ENCODE measurements around the gene SZRD1.

Gene SZRD1

DNA sequence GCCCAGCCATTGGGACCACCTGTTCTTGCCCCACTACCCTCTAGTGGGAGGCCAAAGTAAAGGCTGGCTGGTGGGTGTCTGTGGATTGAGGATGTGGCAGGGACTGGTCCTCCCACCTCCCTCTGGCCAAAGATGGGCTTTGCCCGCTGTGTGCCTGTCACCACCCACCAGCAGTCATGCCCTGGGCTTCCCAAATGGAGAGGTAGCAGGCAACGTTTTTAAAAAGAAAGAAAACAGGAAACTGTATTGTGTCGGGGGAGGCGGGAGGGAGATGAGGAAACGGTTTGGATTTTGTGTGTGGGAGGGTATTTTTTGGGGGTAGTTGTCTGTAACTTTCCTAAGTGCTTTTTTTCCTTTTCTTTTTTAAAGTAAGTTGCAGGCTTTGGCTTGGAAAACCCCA lies 30.1 kb downstream of the SZRD1 start:
- no peak for DNase-seq

DNA sequence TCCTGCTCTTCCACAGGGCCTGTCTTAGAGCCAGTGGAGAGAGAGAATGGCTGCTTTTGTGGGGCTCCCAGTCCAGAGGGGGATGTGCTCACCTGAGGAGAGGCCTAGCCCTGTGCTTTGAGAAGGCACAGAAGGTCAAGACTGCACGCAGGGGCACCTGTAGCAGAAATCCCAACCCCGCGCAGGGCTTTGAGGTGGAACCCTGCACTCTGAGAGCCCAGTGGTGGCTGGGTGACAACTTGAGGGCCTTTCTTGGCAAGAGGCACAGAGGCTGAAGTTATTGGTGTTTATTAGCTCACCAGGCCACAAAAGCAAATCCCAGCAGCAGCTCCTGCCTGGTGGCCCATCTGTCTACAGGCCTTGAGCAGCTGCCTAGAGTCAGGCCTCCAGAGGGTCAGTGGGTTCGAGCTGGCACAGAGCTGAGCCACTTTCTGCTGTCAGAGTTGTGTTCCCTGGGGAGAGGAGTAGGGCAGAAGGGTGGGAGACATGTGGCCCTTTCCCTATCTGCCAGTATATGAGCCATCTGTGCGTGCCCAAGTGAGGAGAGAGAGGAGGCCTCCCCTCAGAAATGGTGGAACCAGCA lies 31.4 kb downstream of the SZRD1 start:
- no peak for DNase-seq

DNA sequence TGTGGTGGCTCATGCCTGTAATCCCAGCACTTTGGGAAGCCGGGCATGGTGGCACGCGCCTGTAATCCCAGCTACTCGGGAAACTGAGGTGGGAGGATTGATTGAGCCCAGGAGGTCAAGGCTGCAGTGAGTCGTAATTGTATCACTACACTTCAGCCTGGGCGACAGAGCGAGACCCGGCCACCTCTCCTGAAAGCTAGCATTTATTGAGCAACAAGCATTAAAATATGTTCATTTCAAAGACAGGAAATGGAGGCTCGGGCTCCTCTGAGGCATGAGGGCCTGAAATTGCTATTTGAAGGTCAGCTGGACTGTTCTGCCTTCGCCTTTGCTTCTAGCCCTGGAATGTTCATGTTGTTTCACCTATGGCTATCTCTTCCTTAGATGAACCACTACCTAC lies 35.7 kb downstream of the SZRD1 start:
- no peak for DNase-seq

DNA sequence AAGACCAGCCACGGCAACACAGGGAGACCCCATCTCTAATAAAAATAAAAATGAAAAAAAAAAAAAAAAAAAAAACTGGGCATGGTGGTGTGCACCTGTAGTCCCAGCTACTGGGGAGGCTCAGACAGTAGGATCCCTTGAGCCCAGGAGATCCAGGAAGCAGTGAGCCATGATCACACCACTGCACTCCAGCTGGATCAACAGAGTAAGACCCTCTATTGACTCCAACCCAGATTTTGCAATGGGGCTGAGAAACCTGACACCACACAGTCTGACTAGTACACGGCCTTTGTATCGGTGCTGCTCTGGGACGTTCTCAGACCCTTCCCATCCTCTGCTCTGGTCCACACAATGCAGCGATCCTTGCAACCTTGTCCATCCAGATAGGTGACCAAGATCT lies 38.4 kb downstream of the SZRD1 start:
- DNase-seq, result no peak

DNA sequence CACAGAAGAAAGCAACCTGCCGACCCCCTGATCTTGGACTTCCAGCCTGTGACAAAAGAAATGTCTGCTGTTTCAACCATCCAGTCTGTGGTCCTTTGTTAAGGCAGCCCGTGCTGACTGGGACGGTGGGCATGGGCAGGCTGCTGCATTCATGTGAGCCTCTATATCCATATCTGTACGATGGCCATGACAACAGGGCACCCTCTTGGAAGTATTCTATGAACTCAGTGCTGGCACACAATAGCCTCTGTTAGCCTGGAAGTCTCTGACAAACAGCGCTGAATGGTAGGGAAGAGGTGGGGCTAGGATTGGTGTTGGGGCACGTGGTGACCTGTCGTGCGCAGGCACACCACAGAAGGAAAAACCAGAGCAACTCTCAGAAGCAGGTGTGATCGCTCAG lies 39.8 kb downstream of the SZRD1 start:
- DNase-seq, result no peak

DNA sequence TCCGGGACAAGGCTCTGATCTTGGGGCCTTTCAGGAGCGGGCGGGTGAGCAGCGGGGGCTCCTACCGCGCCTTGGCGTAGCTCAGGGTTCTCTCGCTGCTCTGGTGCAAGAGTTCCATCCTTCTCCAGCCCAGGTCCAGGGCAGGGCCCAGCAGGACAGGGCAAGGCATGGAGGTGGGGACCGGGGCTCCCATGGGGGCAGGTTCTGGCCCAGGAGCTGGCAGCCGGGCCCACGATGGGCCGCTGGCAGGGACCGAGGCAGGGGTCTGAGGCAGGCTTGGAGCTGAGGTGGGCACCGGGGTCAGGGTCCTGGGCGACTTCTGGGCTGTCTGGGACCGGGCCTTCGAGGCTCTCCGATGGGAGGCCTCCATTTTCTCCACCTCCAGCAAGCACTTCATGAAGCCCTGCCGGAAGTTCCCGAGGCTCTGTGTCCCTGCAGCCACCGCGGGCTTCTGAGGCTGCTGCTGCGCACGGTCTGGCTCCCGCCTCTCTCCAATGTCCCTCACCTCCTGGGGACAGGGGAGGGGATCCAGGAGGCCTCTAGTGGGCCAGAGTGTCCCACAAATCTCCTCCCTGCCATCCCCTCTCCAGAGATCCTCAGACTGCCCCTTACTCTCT lies 42.6 kb downstream of the SZRD1 start:
- DNase-seq, result no peak

DNA sequence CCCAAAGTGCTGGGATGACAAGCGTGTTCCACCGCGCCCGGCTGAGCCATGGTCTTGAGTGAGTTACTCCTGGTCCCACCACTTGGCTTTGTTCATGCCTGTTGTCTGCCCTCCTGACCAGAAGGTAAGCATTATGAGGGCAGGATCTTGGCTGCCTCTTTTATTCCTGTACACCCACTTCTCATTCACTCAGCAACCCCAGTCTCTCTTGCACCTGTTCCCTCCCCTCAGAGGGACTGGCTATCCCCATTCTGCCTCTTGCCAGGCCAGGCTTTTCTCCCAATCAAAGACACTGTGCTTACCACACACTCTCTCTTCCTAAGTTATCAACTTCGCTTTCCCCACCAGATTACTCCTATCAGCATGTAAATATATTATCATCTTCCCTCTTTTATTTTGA lies 43.8 kb downstream of the SZRD1 start:
- DNase-seq, result no peak

DNA sequence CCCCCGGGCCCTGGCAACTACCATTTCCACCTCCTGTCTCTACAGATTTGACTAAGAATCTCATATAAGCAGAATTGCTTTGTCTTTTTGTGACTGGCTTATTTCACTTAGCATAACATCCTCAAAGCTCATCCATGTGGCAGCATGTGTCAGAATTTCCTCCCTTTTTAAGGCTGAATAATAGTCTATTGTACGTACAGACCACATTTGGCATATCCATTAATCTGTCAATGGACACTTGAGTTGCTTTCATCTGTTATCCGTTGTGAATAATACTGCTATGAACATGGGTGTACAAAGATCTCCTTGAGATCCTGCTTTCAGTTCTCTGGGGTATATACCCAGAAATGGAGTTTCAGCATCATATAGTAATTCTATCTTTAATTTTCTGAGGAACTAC lies 46.1 kb downstream of the SZRD1 start:
- DNase-seq, result no peak

DNA sequence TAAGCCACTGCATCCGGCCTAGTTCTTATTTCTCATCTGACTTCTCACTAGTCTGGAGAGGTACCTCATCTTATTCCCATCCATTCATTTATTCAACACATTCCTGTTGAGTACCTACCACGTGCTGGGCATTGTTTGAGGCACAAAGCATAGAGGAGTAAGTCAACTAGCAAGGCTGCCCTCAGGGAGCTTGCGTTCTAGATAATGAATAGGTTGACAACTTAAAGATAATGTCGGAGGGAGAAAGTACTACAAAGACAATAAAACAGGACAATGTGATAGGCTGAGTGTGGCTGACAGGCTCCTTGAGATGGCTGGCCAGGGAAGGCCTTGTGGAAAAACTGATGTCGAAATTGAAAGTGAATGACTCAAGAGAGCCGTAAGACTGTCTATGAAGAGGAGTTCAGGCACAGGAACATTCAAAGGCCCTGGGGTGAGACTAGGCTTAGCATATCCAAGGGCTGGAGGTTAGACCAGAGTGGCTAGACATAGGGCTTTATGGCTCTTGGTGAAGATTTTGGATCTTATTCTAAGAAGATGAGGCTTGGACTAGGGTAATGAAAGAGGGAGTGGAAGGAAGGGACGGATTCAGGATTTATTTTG lies 51.9 kb downstream of the SZRD1 start:
- peak; percentile 32 for DNase-seq

DNA sequence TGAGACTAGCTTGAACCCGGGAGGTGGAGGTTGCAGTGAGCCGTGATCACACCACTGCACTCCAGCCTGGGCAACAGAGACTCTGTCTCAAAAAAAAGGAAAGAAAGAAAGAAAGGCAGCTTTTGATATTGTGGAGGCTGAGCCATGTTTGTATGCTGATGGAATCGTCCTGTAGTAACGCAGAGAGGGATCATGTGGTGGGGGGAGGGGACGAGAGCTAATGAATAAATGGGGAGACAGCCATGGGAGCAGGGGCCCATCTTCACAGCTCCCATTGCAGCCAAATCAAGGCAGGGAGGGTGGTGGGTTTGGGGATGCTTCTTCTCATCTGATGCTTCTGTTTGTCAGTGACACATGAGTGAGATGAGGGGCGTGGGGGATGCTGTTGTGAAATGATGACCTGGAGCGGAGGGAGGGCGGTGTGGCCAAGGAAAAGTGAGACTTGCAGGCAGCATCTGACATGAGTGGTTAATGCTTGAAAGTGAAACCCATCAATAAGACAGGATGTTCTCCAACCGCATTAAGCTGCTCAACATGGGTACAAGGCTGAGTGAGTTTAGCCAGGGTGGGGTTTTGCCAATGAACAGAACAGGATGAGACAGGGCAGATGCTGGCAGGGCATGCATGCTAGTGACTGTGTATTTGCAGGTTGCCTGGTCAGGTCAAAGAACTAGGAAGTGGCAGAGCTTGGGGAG lies 53.5 kb downstream of the SZRD1 start:
- DNase-seq, result peak; percentile 82

DNA sequence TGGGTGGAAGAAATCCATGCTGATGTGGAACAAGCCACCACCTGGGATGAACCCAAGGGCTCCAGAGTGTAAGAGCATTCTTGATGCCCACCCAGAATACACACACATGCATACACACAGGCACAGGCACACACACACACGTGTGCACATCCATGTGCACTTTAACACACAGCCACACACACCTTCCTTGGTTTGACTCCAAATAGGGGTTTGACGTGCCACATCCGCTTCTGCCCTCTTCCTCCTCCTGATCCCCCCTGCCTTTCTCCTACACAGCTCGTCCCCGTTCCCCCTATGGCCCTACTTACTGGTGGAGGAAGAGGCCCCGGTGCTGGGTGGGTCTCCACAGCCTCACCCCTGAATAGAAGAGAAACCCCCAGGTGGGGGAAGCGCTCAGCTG lies 54.2 kb downstream of the SZRD1 start:
- DNase-seq, result no peak

DNA sequence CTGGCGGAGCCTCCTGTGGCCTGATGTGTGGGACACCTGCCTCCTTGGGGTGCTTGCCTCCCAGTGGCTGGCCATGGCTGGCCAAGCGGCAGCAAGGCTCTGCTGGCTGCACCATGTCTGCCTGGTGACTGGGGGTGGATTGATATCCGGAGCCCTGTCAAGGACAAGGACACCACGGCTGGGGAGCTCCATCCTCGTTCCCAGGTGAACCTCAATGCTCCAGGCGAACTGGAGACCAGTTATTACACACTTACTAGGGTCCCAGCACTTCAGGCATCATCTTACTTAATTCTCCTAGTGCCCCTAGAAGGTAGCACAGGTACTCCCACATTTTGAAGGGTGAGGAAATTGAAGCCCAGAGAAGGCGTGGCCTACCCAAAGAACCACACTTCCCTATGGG lies 55.0 kb downstream of the SZRD1 start:
- no peak for DNase-seq

DNA sequence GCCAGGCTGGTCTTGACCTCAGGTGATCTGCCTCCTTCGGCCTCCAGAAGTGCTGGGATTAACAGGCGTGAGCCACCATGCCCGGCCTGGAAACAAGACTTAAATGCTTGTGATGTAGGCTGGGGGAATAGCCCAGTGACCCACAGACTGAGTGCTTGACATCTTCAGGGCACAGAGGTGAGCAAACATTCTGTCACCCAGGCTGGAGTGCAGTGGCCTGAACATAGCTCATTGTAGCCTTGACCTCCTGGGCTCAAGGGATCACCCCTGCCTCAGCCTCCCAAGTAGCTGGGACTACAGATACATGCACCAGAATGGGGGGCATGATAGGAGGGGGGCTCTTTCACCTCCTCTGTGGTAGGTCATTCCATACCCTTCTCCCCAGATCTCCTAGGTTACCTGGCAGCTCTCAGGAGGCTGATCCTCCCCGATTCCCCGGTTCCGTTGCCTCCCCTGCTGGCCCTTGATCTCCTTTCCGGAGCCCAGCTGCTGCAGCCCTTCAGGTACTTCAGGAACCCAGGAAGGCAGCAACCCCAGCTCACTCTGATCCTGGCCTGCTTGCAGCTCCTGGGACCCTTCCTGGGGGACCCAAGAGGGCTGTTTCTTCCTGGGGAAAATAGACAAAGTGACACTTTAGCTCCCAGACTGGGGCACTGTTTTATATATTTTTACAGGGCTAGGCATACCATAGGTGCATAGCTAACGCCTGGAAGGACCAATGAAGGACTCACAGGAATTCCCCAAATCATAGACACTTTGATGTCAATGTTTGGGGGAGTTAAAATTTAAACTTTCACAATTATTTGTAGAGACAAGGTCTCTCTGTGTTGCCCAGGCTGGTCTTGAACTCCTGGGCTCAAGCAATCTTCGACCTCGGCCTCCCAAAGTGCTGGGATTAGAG lies 58.3 kb downstream of the SZRD1 start:
- no peak for DNase-seq

DNA sequence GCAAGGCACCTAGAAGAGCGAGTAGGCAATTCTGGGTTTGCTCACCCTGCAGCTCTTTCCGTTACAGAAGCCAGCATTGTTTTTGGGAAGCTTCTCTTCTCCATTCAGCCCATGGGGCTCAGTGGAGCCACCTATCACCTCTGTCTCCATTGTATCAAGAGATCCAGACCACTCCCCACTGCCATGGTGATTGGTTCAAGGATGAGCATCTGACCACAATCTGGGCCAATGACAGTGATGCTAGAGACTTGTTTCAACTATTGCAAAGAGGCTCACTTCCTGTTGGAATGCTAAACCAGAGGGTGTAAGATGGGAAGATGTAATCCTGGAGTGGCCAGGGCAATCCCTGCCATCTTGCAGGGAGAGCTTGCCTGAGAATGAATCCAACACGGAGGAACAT lies 63.6 kb downstream of the SZRD1 start:
- DNase-seq, result no peak

DNA sequence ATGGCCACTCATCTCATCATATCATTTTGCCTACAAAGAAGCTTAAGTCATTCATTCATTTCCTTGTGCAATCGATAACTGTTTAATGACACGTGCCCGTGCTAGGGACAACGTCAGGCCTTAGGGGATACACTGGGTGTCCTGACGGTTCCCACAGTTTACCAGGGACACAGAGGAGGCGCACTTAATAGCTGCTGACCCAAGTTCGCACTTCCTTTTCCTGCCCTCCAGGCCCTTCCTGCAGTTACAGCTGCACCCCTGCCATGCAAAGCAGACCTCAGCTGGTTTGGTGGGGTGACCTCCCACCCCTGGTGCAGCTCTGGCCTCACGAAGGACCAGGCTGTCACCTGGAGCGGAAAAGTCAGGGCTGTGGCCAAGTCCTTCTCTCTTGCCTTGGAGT lies 66.0 kb downstream of the SZRD1 start:
- no peak for DNase-seq

DNA sequence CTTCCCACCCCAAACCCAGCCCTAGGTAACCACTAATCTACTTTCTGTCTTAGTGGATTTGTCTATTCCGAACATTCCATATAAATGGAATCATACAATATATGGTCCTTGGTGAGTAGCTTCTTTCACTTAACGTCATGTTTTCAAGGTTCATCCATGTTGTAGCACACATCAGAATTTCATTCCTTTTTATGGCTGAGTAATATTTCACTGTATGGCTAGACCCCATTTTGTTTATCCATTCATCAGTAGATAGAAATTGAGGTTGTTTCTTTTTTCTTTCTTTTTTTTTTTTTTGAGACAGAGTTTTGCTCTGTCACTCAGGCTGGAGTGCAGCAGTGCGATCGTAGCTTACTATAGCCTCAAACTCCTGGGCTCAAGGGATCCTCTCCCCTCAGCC lies 67.0 kb downstream of the SZRD1 start:
- DNase-seq, result no peak

DNA sequence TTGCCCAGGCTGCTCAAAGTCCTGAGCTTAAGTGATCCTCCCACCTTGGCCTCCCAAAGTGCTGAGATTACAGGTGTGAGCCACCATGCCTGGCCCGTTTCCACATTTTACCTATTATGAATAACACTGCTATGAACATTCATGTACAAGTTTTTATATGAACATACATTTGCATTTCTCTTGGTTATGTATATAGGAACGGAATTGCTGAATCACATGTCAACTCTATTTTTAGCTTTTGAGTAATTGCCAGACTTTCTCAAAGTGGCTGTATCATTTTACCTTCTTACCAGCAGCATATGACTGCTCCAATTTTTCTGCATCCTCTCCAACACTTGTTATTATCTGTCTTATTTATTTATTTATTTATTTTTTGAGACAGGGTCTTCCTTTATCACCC lies 67.5 kb downstream of the SZRD1 start:
- DNase-seq, result no peak

DNA sequence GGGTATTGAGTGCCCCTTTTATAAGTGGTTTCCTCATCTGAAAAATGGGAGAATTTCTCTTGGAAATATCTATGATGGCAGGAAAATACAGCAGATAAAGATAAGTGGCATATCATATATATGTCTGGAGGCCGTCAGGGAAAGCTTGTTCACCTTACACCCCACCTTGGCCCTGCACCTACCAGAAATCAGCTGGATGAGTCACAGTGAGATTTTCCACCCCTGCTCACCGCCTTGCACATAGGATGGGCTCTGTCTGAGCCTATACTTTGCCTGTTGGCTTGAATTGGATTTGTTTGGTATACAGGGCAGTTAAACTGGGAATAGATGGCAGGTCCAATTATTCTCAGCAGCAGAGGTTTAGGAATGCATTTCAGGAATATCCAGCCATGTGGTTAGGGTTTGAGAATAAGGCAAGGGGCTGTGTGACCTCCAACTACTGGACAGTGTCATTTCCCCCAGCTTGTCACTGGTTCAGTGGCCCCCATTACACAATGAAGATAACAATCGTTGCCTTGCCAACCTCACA lies 70.0 kb downstream of the SZRD1 start, which contains the start of gene SPATA21:
Gene SPATA21, minus strand, starts transcription at position 479 of the 529 bp plus-strand sequence. CDS start 6,053 bp downstream, outside the sequence.
- DNase-seq, result peak; percentile 30

DNA sequence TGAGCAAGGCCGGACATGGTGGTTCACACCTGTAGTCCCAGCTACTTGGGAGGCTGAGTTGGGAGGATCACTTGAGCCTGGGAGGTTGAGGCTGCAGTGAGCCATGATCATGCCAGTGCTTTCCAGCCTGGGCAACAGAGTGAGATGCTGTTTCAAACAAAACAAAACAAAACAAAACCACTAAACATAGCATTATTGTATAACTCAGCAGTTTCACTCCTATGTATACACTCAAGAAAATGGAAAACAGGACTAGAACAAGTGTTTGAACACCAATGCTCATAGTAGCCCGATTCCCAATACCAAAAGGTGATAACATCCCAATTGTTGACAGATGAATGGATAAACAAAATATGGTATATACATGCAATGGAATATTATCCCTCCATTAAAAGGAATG lies 71.5 kb downstream of the SZRD1 start:
- no peak for DNase-seq

DNA sequence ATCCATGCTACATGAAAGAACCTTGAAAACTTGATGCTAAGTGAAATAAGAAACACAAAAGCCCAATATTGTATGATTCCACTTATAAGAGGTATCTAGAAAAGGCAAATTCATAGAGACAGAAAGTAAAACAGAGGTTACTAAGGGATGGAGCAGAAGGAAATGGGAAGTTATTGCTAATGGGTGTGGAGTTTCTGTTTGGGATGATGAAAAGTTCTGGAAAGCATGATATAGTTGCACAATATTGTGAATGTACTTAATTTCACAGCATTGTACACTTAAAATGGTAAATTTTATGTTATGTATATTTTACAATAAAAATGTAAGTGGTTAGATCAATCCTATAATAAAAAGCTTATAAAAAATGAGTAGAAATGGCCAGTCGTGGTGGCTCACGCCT lies 71.9 kb downstream of the SZRD1 start:
- no peak for DNase-seq

DNA sequence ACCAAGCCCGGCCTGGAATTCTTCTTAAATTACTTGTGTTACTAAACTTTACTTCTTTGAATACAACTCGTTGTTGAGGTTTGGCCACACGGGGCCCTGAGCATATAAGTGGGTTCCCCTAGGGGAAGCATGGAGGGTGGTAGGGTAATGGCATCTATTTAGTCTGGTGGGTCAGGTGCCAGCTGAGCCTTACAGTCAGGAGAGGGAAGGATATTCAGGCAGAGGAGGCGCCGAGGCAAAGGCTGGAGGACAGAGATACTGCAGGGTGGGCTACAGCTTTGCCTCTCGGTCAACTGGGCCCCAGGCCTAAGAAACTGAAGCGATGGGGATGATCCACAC lies 73.1 kb downstream of the SZRD1 start:
- no peak for DNase-seq

DNA sequence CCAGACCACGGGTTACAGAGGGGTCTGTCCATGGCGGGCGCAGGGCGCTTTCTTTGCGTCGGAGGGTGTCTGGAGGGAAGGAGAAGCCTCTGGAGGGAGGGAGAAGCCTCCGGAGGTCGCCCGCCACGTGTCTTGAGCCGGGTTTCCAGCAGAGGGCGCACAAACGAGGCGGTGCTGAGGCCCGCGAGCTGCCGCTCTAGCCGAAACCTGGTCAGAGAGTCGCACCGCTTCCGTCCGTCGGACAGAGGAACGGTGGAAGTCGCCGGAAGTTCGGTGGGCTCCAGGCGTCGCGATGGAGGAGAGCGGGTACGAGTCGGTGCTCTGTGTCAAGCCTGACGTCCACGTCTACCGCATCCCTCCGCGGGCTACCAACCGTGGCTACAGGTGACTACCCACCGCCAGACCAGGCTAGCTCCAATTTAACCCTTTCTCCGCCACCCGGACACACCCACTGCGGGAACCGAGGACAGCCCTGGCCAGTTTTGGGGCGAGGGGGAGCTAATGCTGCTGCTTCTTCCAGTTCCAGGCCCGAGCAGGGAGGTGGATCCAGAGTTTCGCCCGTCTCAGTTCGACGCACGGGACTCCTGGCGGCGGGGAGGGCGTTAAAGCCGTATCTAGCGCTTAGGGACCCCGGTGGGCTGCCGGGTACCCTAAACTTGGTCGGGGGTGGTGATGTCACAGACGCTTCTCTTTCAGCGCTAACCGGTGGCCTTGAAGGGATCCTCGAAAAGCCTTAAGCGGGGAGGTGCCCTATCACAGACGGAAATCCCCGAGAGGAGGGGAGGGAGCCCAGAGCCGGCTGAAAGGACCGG lies 73.6 kb downstream of the SZRD1 start, which contains the start of gene NECAP2:
Gene NECAP2, plus strand, starts transcription at position 255 of the 812 bp plus-strand sequence. Its CDS starts 38 bp downstream, at position 293.
- DNase-seq, result peak; percentile 98
